ENCODE data around the gene RALGPS1. TPM values are rescaled to one million over a fixed set of nuclear protein-coding genes. Genes with fewer than 3 reads are reported as not detected.

The RALGPS1 gene
- total and polyA plus RNA-seq, 2 donors (not counting 1 experiment from before 2014, with no cell fraction given) = 19.7 to 39.9 TPM

GRCh38 chr9:126956917-126957686 is 42.5 kb downstream of the RALGPS1 start:
- ATAC-seq (ENCODE audit: low read depth) = no peak
- Mint-ChIP-seq H3K4me1 (peaks cover 2% of the 10 kb centered on the region), H3K27me3 (no peaks in the 10 kb centered on the region), H3K27ac (no peak overlapping the region), H3K4me3 (no peak overlapping the region), H3K9me3 (ENCODE audit: insufficient read depth) (no peaks in the 10 kb centered on the region)
- H3K27me3 ChIP-seq (replicated peaks in 1 of 4; ENCODE audit: control extremely low read depth in 1 of 4, control insufficient read depth in 3 of 4, insufficient read depth in 4 of 4, low read length in 3 of 4) = no peaks in the 10 kb centered on the region
- CTCF ChIA-PET = interaction anchor here (0.9 to 1.2 kb wide), 2 partner anchors 16 kb away, joined by 3 to 4 read pairs; no protein-coding TSS in a partner anchor
- no peak for TF ChIP-seq CTCF (IDR thresholded peaks at IDR 0.05)
- TF ChIP-seq EZH2 (IDR thresholded peaks at IDR 0.05; ENCODE audit: borderline replicate concordance, insufficient read depth, low read depth, low read length, poor library complexity, severe bottlenecking) = no peak
- no peaks in the 10 kb centered on the region for H3K4me1 ChIP-seq (ENCODE audit: control insufficient read depth in 2 of 2, insufficient read depth in 2 of 2, low read length in 2 of 2)
- intact Hi-C loops (cut with micrococcal nuclease) = no loop called here
- no peak overlapping the region for H2AFZ ChIP-seq (ENCODE audit: insufficient read depth, low read depth, low read length, poor library complexity, severe bottlenecking)
- WGBS (ENCODE audit: insufficient coverage) = 97% methylated on average over 7 of the region's 7 CpGs
- H3K9ac ChIP-seq (ENCODE audit: low read length) = no peak overlapping the region
- H3K9me3 ChIP-seq (ENCODE audit: control extremely low read depth in 1 of 3, control insufficient read depth in 2 of 3, insufficient read depth in 1 of 3, low read length in 2 of 3) = no peaks in the 10 kb centered on the region
- no peak for DNase-seq
- H3K79me2 ChIP-seq (ENCODE audit: control insufficient read depth, insufficient read depth, low read length) = no peaks in the 10 kb centered on the region
- POLR2A ChIA-PET = no interaction called here
- no peak overlapping the region for H3K4me2 ChIP-seq (replicated peaks; ENCODE audit: low read depth, low read length, poor library complexity, severe bottlenecking)
- no peak overlapping the region for H3K4me3 ChIP-seq (ENCODE audit: control extremely low read depth in 1 of 5, extremely low read depth in 1 of 5, insufficient read depth in 1 of 5, low read depth in 2 of 5, low read length in 4 of 5)
- peaks cover 0 to 2% of the 10 kb centered on the region in 2 experiments for H3K36me3 ChIP-seq (replicated peaks in 1 of 2; ENCODE audit: control extremely low read depth in 1 of 2, control insufficient read depth in 1 of 2, extremely low read depth in 1 of 2, insufficient read depth in 2 of 2, low read length in 1 of 2)
- H3K27ac ChIP-seq (ENCODE audit: low read length in 2 of 2) = no peak overlapping the region
- peaks cover 5% of the 10 kb centered on the region for H4K20me1 ChIP-seq (ENCODE audit: control insufficient read depth, insufficient read depth, low read length, poor library complexity, severe bottlenecking)

DNA sequence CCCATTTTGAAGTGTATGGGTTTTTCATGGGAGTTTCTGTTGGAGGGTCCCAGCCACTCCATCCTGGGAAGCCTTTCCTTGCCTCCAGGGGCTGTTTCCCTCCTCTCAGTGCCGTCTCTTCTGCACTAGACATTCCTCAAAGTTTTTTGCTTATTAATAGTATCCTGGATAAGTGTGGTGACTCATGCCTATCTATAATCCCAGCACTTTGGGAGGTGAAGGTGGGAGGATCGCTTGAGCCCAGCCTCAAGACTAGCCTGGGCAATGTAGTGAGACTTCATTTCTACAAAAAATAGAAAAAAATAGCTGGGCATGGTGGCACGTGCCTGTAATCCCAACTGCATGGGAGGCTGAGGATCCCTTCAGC is 43.1 kb downstream of the RALGPS1 start:
- Histone ChIP-seq H3K4me1 (ENCODE audit: control insufficient read depth in 2 of 2, insufficient read depth in 2 of 2, low read length in 2 of 2) (no peaks in the 10 kb centered on the region), H3K27me3 (replicated peaks in 1 of 4; ENCODE audit: control extremely low read depth in 1 of 4, control insufficient read depth in 3 of 4, insufficient read depth in 4 of 4, low read length in 3 of 4) (no peaks in the 10 kb centered on the region), H3K9me3 (ENCODE audit: control extremely low read depth in 1 of 3, control insufficient read depth in 2 of 3, insufficient read depth in 1 of 3, low read length in 2 of 3) (no peaks in the 10 kb centered on the region), H2AFZ (ENCODE audit: insufficient read depth, low read depth, low read length, poor library complexity, severe bottlenecking) (no peak overlapping the region), H3K79me2 (ENCODE audit: control insufficient read depth, insufficient read depth, low read length) (no peaks in the 10 kb centered on the region), H3K4me2 (replicated peaks; ENCODE audit: low read depth, low read length, poor library complexity, severe bottlenecking) (no peak overlapping the region), H4K20me1 (ENCODE audit: control insufficient read depth, insufficient read depth, low read length, poor library complexity, severe bottlenecking) (no peaks in the 10 kb centered on the region), H3K27ac (ENCODE audit: low read length in 2 of 2) (no peak overlapping the region), H3K9ac (ENCODE audit: low read length) (no peak overlapping the region), H3K4me3 (ENCODE audit: control extremely low read depth in 1 of 5, extremely low read depth in 1 of 5, insufficient read depth in 1 of 5, low read depth in 2 of 5, low read length in 4 of 5) (no peak overlapping the region), H3K36me3 (replicated peaks in 1 of 2; ENCODE audit: control extremely low read depth in 1 of 2, control insufficient read depth in 1 of 2, extremely low read depth in 1 of 2, insufficient read depth in 2 of 2, low read length in 1 of 2) (peaks cover 0 to 4% of the 10 kb centered on the region in 2 experiments)
- Mint-ChIP-seq H3K27ac (no peak overlapping the region), H3K27me3 (no peaks in the 10 kb centered on the region), H3K9me3 (ENCODE audit: insufficient read depth) (no peaks in the 10 kb centered on the region), H3K4me1 (peaks cover 2% of the 10 kb centered on the region), H3K4me3 (no peak overlapping the region)
- no peak for TF ChIP-seq EZH2 (IDR thresholded peaks at IDR 0.05; ENCODE audit: borderline replicate concordance, insufficient read depth, low read depth, low read length, poor library complexity, severe bottlenecking)
- no peak for TF ChIP-seq CTCF (IDR thresholded peaks at IDR 0.05)
- ChIA-PET POLR2A (no interaction called here), CTCF (interaction anchor here (1.2 kb wide), 1 partner anchor 16 kb away, joined by 4 read pairs; no protein-coding TSS in a partner anchor)
- DNase-seq (no peak), ATAC-seq (ENCODE audit: low read depth) (no peak)
- WGBS (ENCODE audit: insufficient coverage) = no CpG with 5 or more reads among the region's 3 CpGs
- intact Hi-C loops (cut with micrococcal nuclease) = no loop called here

All from B cell (primary cell).